HEK293 (cell line): ENCODE data around the gene SREBF1.

Experiments
- CTCF ChIP-seq: fragments of 450-650 bp; formaldehyde crosslinking; IDR thresholded peaks from 2 replicates; pipeline ENCODE4 v1.5.1; 2016; ENCODE audit warnings: missing biosample characterization, missing genetic modification characterization
- PRDM1 ChIP-seq: fragments of 450-650 bp; formaldehyde crosslinking; IDR thresholded peaks from 2 replicates; pipeline ENCODE4; 2016; ENCODE audit warnings: missing biosample characterization, missing genetic modification characterization
- REST ChIP-seq: fragments of 450-650 bp; formaldehyde crosslinking; IDR thresholded peaks from 2 replicates; pipeline ENCODE4 v1.5.1; 2016; ENCODE audit warnings: missing biosample characterization, missing genetic modification characterization
- ZFP37 ChIP-seq: fragments of 450-650 bp; formaldehyde crosslinking; IDR thresholded peaks from 2 replicates; pipeline ENCODE4 v1.5.1; 2016; ENCODE audit warnings: missing biosample characterization, missing genetic modification characterization
- ZNF10 ChIP-seq: fragments of 450-650 bp; formaldehyde crosslinking; IDR thresholded peaks from 2 replicates; pipeline ENCODE4 v1.5.1; 2017; ENCODE audit warnings: missing biosample characterization, missing genetic modification characterization
- ZNF121 ChIP-seq: fragments of 450-650 bp; formaldehyde crosslinking; IDR thresholded peaks from 2 replicates; pipeline ENCODE4 v1.5.1; 2016; ENCODE audit warnings: missing biosample characterization, missing genetic modification characterization
- ZNF169 ChIP-seq: fragments of 450-650 bp; formaldehyde crosslinking; IDR thresholded peaks from 2 replicates; pipeline ENCODE4 v1.5.1; 2016; ENCODE audit warnings: missing biosample characterization, missing genetic modification characterization
- ZNF433 ChIP-seq: fragments of 450-650 bp; formaldehyde crosslinking; IDR thresholded peaks from 2 replicates; pipeline ENCODE4 v1.5.1; 2016; ENCODE audit warnings: missing biosample characterization, missing genetic modification characterization, low read depth
- ZNF549 ChIP-seq: fragments of 450-650 bp; IDR thresholded peaks from 2 replicates; pipeline ENCODE4 v1.5.1; 2018; ENCODE audit warnings: missing biosample characterization, missing genetic modification characterization, mild to moderate bottlenecking, inconsistent platforms, moderate library complexity
- ZSCAN5A ChIP-seq: fragments of 450-650 bp; formaldehyde crosslinking; IDR thresholded peaks from 2 replicates; pipeline ENCODE4 v1.5.1; 2016; ENCODE audit warnings: missing biosample characterization, missing genetic modification characterization

- TF ChIP-seq ZNF549 (tag by site-specific recombination) (no peak), REST (tag by site-specific recombination) (no peak), PRDM1 (tag by site-specific recombination) (no peak), ZSCAN5A (tag by site-specific recombination) (no peak), ZNF10 (tag by site-specific recombination) (no peak), ZNF433 (tag by site-specific recombination) (no peak), ZFP37 (no peak), ZNF169 (tag by site-specific recombination) (no peak), CTCF (no peak), ZNF121 (tag by site-specific recombination) (no peak)
Measured at GRCh38 chr17:17872547-17873345, 36.0 kb upstream of the SREBF1 start.
